ENCODE measurements around the gene SOCS6. TPM values are rescaled to one million over a fixed set of nuclear protein-coding genes. Genes with fewer than 3 reads are reported as not detected.

Gene SOCS6
- total and polyA plus RNA-seq, 4 donors, result 5.9 to 21.4 (median 12.5) TPM

- Histone ChIP-seq H3K9ac (ENCODE audit: insufficient read depth in 1 of 2, low read length in 2 of 2) (no peak overlapping the region), H3K27me3 (ENCODE audit: control insufficient read depth in 3 of 3, insufficient read depth in 3 of 3, low read length in 2 of 3) (no peaks in the 10 kb centered on the region), H3K4me1 (ENCODE audit: control insufficient read depth in 5 of 5, insufficient read depth in 5 of 5, low read length in 5 of 5) (peaks cover 0 to 39% (median 17%) of the 10 kb centered on the region in 5 donors), H3K36me3 (ENCODE audit: control insufficient read depth in 4 of 4, insufficient read depth in 4 of 4, low read length in 4 of 4) (no peaks in the 10 kb centered on the region), H3K9me3 (ENCODE audit: control insufficient read depth in 4 of 4, insufficient read depth in 3 of 4, low read length in 3 of 4) (no peaks in the 10 kb centered on the region), H3K27ac (ENCODE audit: low read depth in 1 of 2, low read length in 1 of 2) (no peak overlapping the region), H3K4me3 (no peak overlapping the region)
- DNase-seq (no peak), ATAC-seq (ENCODE audit: insufficient read depth, low FRiP score) (no peak)
- no peak for TF ChIP-seq CTCF (IDR thresholded peaks at IDR 0.05; ENCODE audit: control extremely low read depth, extremely low read depth)
- WGBS, 2 donors, result 79 to 81% methylated on average over 8 of the region's 8 CpGs
These were observed 10.5 kb downstream of the SOCS6 start for GRCh38 chr18:70299393-70299792.

DNA sequence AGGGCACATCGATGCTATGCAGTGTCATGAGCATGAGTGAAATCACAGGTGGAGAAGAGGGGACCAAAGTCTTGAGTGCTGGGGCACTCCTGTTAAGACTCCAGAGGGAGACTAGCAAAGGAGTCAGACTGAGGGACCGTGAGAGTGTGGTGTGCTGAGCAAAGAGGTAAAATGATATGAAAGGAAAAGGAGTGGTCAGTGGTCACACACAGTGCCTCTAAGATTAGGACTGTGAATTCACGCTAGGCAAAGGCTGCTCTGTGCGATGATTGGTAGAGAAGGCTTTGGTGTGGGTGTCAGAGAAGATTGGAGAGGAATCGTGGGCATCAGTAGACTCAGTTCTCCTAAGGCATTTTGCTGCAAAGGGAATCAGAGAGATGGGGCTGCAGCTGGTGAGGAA lies 12.8 kb downstream of the SOCS6 start:
- WGBS, 2 donors, result 88 to 92% methylated on average over 5 of the region's 5 CpGs
- Histone ChIP-seq H3K27me3 (ENCODE audit: control insufficient read depth in 3 of 3, insufficient read depth in 3 of 3, low read length in 2 of 3) (no peaks in the 10 kb centered on the region), H3K4me1 (ENCODE audit: control insufficient read depth in 5 of 5, insufficient read depth in 5 of 5, low read length in 5 of 5) (peaks cover 0 to 23% (median 12%) of the 10 kb centered on the region in 5 donors), H3K4me3 (no peak overlapping the region), H3K36me3 (ENCODE audit: control insufficient read depth in 4 of 4, insufficient read depth in 4 of 4, low read length in 4 of 4) (peaks cover 0 to 2% (median 0%) of the 10 kb centered on the region in 4 donors), H3K9me3 (ENCODE audit: control insufficient read depth in 4 of 4, insufficient read depth in 3 of 4, low read length in 3 of 4) (no peaks in the 10 kb centered on the region), H3K9ac (ENCODE audit: insufficient read depth in 1 of 2, low read length in 2 of 2) (no peak overlapping the region), H3K27ac (ENCODE audit: low read depth in 1 of 2, low read length in 1 of 2) (no peak overlapping the region)
- DNase-seq, result no peak
- no peak for ATAC-seq (ENCODE audit: insufficient read depth, low FRiP score)
- no peak for TF ChIP-seq CTCF (IDR thresholded peaks at IDR 0.05; ENCODE audit: control extremely low read depth, extremely low read depth)

DNA sequence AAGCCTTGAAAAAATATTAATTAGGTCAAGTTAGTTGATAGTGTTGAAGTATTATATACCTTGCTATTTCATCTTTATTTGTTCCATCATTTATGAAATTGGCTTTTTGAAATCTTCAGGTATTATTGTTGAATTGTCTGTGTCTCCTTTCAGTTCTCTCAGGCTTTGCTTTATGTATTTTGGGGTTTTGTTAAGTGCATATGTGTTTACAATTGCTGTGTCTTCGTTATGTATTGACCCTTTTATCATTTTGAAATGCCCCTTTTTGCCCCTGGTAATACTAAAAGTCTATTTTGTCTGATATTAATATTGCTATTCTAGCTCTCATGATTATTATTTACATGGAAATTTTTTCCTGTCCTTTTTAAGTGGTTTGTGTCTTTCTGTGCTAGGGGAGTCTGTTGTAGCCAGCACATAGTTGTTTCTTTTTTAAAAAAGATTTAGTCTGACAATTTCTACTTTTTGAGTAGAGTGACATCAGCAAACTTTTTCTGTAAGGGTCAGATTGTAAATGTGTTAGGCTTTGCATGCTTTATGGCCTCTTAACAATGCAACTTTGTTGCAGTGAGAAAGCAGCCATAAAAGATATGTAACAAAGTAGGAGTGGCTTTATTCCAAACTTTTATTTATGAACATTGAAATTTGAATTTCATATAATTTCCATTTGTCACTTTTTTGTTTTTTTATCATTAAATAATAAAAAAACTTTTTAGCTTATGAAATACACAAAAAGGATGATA lies 19.9 kb downstream of the SOCS6 start:
- DNase-seq (no peak), ATAC-seq (ENCODE audit: insufficient read depth, low FRiP score) (no peak)
- no peak overlapping the region for H3K9ac ChIP-seq (ENCODE audit: insufficient read depth in 1 of 2, low read length in 2 of 2)
- H3K4me3 ChIP-seq, result no peak overlapping the region
- H3K36me3 ChIP-seq (ENCODE audit: control insufficient read depth in 4 of 4, insufficient read depth in 4 of 4, low read length in 4 of 4), result peaks cover 0 to 2% (median 0%) of the 10 kb centered on the region in 4 donors
- H3K27ac ChIP-seq (ENCODE audit: low read depth in 1 of 2, low read length in 1 of 2), result no peak overlapping the region
- 97% methylated on average over 1 of the region's 1 CpG for WGBS, 2 donors
- no peak for TF ChIP-seq CTCF (IDR thresholded peaks at IDR 0.05; ENCODE audit: control extremely low read depth, extremely low read depth)
- H3K4me1 ChIP-seq (ENCODE audit: control insufficient read depth in 5 of 5, insufficient read depth in 5 of 5, low read length in 5 of 5), result peaks cover 0 to 3% (median 0%) of the 10 kb centered on the region in 5 donors
- H3K27me3 ChIP-seq (ENCODE audit: control insufficient read depth in 3 of 3, insufficient read depth in 3 of 3, low read length in 2 of 3), result no peaks in the 10 kb centered on the region
- H3K9me3 ChIP-seq (ENCODE audit: control insufficient read depth in 4 of 4, insufficient read depth in 3 of 4, low read length in 3 of 4), result peaks cover 0 to 4% (median 0%) of the 10 kb centered on the region in 4 donors
